Stimulated activated effector memory CD8-positive, alpha-beta T cell treated with anti-CD3 and anti-CD28 coated beads, Interleukin-12 subunit alpha, Interleukin-12 subunit beta, amount 100 ng/mL, for 72 hours (primary cell): Measurements from ENCODE around the gene DMAC2.
"Not testable (repeated sequence)": the region's sequence is repeated elsewhere in the genome, so short reads cannot be mapped to it uniquely, and the experiment has no call there.

Source experiments
- ATAC-seq: fragments of 150-1000 bp; cut with Tn5 transposase; 2 replicates; pipeline ENCODE4 v1.10.0; 2021
- DNase-seq, 2 donors: peaks; one replicate each; pipeline ENCODE4 v3.0.0; 2021 to 2022; ENCODE audit warnings: low spot score in 2 of 2
- H3K27ac Mint-ChIP-seq: one replicate; pipeline ENCODE4 v1.8.0; 2022; ENCODE audit warnings: mild to moderate bottlenecking, mixed read lengths
- H3K36me3 Mint-ChIP-seq: one replicate; pipeline ENCODE4 v1.8.0; 2022; ENCODE audit warnings: mild to moderate bottlenecking, mixed read lengths
- H3K4me1 Mint-ChIP-seq: one replicate; pipeline ENCODE4 v1.8.0; 2022; ENCODE audit warnings: mixed read lengths
- H3K4me3 Mint-ChIP-seq: one replicate; pipeline ENCODE4 v1.8.0; 2022; ENCODE audit warnings: mild to moderate bottlenecking, mixed read lengths
- H3K9me3 Mint-ChIP-seq: one replicate; pipeline ENCODE4 v1.8.0; 2022; ENCODE audit warnings: mixed read lengths

Gene DMAC2

DNA sequence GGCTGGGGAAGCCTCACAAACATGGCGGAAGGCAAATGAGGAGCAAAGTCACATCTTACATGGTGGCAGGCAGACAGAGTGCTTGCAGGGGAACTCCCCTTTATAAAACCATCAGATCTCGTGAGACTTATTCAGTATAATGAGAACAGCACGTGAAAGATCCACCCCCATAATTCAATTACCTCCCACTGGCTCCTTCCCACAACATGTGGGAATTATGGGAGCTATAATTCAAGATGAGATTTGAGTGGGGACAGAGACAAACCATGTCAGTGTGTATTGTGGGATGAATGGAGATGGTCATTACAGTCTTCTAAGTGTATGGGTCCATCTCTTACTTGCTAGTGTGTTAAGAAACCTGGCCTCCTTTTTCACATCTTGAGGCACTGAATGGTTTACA is 37.7 kb downstream of the DMAC2 start:
- Mint-ChIP-seq H3K9me3 (no peaks in the 10 kb centered on the region), H3K4me1 (peaks cover 38% of the 10 kb centered on the region), H3K4me3 (no peak overlapping the region), H3K36me3 (peaks cover 21% of the 10 kb centered on the region), H3K27ac (peak overlapping the region; percentile 59)
- no peak for DNase-seq
- ATAC-seq: no peak

DNA sequence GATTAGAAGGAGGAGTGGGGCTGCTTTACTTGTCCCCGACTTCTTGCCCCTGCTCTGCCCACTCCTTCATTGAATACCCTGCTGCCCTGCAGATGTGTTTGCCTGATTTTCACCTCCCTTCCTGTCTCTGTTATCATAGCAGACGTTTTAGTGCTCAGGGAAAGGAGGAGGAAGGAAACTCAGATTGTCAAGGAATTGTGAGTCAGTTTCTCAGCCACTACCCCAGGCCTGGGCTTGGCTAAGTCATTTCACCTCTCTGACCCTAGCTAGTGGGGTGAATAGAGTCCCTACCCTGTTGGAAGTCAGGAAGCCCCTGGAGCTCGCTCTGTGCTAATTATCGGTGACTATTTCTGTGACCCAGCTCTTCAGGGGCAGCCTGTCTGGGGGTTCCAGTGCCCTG is 38.2 kb downstream of the DMAC2 start:
- Mint-ChIP-seq H3K4me3 (no peak overlapping the region), H3K9me3 (no peaks in the 10 kb centered on the region), H3K36me3 (peaks cover 23% of the 10 kb centered on the region), H3K27ac (peak overlapping the region; percentile 59), H3K4me1 (peaks cover 41% of the 10 kb centered on the region)
- DNase-seq (no peak), ATAC-seq (no peak)

DNA sequence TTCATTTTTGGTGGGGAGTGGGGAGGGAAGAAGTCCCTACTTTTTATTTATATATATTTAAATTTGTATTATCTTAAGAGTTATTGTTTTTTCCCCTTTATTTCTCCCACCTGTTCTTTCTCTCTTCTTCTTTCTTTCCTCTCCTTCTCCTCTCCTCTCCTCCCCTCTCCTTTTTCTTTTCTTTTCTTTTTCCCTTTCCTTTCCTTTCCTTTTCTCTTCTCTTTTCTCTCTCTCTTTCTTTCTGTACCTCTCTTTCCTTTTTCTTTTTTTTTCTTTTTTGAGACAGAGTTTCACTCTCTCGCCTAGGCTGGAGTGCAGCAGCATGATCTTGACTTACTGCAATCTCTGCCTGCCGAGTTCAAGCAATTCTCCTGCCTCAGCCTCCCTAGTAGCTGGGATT is 40.2 kb downstream of the DMAC2 start:
- Mint-ChIP-seq H3K4me1 (peaks cover 57% of the 10 kb centered on the region), H3K9me3 (no peaks in the 10 kb centered on the region)

DNA sequence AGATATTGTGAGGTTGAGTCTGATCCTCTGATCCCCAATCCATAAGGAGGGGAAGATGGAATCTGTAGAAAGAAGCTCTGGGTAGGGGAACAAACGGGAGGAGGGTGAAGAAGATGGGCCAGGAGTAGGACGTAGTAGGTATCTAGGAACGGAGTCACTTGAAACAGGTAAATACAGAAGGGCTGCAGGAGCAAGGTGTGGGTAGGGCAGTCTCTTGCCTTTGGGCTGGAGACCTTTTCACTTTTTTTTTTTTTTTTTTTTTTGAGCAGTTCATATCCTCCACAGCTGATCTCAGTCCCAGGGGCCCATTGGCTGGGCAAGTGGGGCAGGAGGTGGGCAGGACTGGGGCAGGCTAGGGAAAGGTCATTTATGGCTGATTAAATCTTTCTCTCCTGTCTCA is 40.6 kb downstream of the DMAC2 start:
- Mint-ChIP-seq H3K4me1 (peaks cover 57% of the 10 kb centered on the region), H3K27ac (peak overlapping the region; percentile 100), H3K9me3 (no peaks in the 10 kb centered on the region), H3K36me3 (peaks cover 21% of the 10 kb centered on the region), H3K4me3 (peak overlapping the region; percentile 99)
- ATAC-seq (no peak), DNase-seq (no peak)

More for the DNA sequence above, 40.2 kb downstream of the DMAC2 start:
- no peak for ATAC-seq
- Mint-ChIP-seq H3K27ac (peak overlapping the region; percentile 100), H3K36me3 (peaks cover 17% of the 10 kb centered on the region), H3K4me3 (peak overlapping the region; percentile 99)
- DNase-seq: no peak

DNA sequence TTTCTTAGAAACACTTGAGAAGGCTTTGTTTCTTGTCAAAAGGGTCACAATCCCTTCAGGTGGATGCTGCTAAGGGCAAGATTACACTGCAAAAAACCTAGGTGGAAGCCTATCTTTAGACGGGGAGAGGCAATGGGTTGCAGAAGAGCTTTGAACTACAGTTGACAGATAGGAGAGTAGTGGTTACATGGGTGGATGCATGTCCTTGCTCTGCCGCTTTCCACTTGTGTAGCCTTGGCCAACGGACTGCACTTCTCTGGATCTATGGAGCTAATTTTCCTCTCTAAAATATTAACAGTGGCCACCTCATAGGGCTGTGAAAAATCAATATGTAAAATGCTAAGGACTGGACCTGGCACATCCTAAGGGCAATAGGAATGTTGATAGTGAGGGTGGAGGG is 41.1 kb downstream of the DMAC2 start:
- H3K27ac Mint-ChIP-seq: peak overlapping the region; percentile 100
- H3K9me3 Mint-ChIP-seq: no peaks in the 10 kb centered on the region
- H3K4me3 Mint-ChIP-seq: peak overlapping the region; percentile 99
- H3K4me1 Mint-ChIP-seq: peaks cover 57% of the 10 kb centered on the region
- peaks cover 26% of the 10 kb centered on the region for H3K36me3 Mint-ChIP-seq
- DNase-seq: no peak
- no peak for ATAC-seq

DNA sequence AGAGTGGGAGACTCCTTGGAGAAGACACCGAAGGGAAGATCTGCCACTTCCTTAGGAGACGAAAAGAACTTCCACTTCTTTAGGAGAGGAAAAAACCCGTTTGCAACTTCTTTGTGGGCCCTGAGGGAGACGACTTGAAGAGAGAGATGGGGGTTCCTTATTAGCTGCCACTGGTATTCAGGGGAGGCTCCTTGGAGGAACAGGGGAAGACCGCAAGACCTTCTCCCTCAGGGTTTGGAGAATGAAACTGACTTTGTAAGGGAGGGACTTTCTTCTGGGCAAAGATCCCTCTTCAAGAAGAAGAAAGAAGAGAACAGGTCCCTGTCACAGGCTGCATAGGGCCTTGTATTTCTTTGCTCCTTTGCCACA is 41.7 kb downstream of the DMAC2 start:
- DNase-seq (no peak), ATAC-seq (no peak)
- H3K4me3 Mint-ChIP-seq: peak overlapping the region; percentile 99
- no peaks in the 10 kb centered on the region for H3K9me3 Mint-ChIP-seq
- H3K36me3 Mint-ChIP-seq: peaks cover 27% of the 10 kb centered on the region
- H3K27ac Mint-ChIP-seq: peak overlapping the region; percentile 100
- H3K4me1 Mint-ChIP-seq: peaks cover 57% of the 10 kb centered on the region

DNA sequence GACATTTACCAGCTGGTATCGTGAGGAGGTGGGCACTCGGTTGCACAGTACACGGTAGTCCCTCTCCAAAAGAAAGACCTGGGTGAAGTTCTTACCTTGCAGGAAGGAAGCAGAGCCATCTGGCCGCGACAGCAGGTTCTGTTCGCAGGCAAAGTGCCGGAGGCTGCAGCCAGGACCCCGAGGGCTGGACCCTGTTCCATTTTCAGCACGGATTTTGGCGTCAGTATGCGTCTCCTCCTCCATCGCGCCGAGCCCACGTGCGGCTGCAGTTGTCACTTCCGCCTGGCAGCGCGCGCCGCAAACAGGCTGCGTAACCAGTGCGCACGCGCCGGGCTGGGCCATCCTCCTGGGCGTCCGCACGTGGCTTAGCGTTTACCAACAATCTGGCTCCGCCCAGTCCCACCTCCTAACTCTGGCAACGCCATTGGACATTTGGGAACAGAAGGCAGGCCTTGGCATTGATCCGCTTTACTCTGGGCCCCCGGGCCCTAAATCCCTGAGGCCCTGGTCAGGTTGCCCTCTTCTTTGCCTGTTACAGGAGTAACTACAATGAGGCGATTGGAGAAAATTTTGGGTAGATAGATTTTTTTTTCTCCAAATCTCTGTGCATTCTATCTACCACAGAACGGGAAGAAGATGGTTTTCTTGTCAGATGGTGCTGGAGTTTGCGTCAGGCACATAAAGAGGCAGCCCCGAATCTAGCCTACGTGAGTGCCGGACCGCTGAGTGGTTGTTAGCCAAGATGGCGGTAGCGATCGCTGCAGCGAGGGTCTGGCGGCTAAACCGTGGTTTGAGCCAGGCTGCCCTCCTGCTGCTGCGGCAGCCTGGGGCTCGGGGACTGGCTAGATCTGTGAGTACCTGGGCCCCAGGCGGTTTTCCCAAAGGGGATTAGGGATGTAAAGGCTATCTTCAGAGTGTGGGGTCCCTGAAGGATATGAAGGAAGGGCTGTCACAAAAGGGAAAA is 42.3 kb downstream of the DMAC2 start, which contains the start of the genes BCKDHA and EXOSC5:
TSS of gene BCKDHA (plus strand) at position 733 of the 964 bp plus-strand sequence. CDS start at position 743, 10 bp downstream.
TSS of gene EXOSC5 (minus strand) at position 274 of the 964 bp plus-strand sequence. CDS start at position 243, 31 bp downstream.
- Mint-ChIP-seq H3K4me3 (peak within 1 kb of the TSS; percentile 99), H3K27ac (peak within 1 kb of the TSS; percentile 100), H3K36me3 (peaks cover 32% of the 10 kb centered on the region), H3K4me1 (peaks cover 57% of the 10 kb centered on the region), H3K9me3 (no peaks in the 10 kb centered on the region)
- ATAC-seq (peak; percentile 99), DNase-seq (peak; percentile 95 to 97)

DNA sequence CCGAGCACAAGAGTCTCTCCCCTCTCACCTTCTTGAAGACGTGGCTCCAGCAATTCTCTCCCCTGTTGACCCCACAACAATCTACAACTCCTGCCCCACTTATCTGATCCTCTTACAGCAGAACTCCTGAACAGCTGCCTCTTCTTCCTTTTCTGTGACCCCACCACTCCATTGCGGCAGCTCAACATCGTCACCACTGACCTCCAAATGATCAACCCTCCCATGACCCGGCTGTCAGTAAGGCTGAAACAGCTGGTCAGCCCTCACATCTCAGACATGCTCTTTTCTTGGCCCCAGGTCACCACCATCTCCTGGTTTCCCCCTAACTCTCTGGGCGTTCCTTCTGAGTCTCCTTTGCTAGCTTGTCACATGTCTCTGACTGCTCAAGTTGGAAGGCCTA is 44.4 kb downstream of the DMAC2 start:
- Mint-ChIP-seq H3K4me1 (peaks cover 47% of the 10 kb centered on the region), H3K36me3 (peaks cover 42% of the 10 kb centered on the region), H3K4me3 (peak overlapping the region; percentile 99), H3K9me3 (no peaks in the 10 kb centered on the region), H3K27ac (peak overlapping the region; percentile 14)
- ATAC-seq: no peak
- no peak for DNase-seq

DNA sequence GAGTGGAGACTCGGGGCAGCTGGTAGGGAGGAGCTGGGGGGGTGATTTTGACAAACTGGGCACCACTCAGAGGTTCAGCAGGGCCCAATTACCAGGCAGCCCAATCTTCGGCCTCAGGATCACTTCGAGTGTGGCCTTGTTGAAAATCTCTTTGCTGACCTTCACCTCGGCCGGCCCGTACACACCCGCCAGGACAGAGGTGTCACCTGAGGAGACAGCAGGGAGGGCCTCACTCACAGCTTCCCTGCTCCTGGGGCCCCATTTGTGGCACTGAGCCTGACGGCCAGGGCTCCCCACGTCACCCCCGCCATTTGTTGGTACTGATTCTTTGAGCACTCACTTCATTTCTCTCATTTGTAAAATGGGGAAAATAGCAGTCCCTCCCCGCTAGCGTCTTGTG is 46.9 kb downstream of the DMAC2 start:
- Mint-ChIP-seq H3K27ac (no peak overlapping the region), H3K4me1 (peaks cover 25% of the 10 kb centered on the region)
- ATAC-seq: no peak

DNA sequence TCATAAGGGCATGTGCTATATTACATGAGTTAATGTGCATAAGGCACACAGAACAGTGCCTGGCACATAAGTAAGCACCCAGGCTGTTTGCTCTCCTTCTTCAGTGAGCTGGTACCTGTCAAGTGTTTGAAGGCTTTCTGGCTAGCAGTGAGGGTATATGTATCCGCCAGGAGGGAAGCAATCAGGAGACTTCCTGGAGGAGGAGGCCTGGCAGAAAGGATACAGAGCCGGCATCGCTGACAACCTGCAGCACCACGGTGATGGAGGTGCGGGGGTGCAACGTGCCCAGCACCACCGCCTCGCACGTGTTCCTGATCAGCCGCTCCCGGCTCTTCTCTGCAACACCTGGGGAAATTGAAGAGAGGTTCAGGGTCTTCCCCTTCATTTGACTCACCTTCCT is 48.1 kb downstream of the DMAC2 start:
- no peak overlapping the region for H3K4me3 Mint-ChIP-seq
- peak overlapping the region; percentile 32 for H3K27ac Mint-ChIP-seq
- H3K36me3 Mint-ChIP-seq: peaks cover 70% of the 10 kb centered on the region
- ATAC-seq: no peak
- no peaks in the 10 kb centered on the region for H3K9me3 Mint-ChIP-seq
- DNase-seq: no peak
- peaks cover 17% of the 10 kb centered on the region for H3K4me1 Mint-ChIP-seq

More for the DNA sequence above, 46.9 kb downstream of the DMAC2 start:
- Mint-ChIP-seq H3K36me3 (peaks cover 68% of the 10 kb centered on the region), H3K4me3 (no peak overlapping the region), H3K9me3 (no peaks in the 10 kb centered on the region)
- DNase-seq: no peak

DNA sequence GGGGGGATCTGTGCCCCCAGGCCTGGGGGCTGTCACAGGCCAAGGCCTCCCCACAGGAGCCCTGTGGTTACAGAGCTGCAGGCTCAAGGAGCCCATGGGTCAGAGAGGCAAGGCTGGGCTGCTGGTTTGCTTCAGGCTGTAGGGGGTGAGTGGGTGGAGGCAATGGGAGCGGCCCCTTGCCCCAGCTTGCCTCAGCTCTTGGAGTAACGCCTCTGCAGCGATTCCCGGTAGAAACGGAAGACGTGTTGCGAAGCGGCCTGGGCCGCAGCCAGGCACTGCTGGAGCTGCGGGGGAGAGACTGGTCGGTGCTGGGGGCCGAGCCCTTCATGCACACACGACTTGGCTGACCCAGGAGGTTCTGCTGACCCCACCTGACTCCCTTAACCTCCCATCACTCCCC is 53.3 kb downstream of the DMAC2 start:
- H3K9me3 Mint-ChIP-seq: no peaks in the 10 kb centered on the region
- DNase-seq: no peak
- ATAC-seq: no peak
- H3K27ac Mint-ChIP-seq: peak overlapping the region; percentile 7
- no peak overlapping the region for H3K4me3 Mint-ChIP-seq
- peaks cover 72% of the 10 kb centered on the region for H3K36me3 Mint-ChIP-seq
- H3K4me1 Mint-ChIP-seq: no peaks in the 10 kb centered on the region

DNA sequence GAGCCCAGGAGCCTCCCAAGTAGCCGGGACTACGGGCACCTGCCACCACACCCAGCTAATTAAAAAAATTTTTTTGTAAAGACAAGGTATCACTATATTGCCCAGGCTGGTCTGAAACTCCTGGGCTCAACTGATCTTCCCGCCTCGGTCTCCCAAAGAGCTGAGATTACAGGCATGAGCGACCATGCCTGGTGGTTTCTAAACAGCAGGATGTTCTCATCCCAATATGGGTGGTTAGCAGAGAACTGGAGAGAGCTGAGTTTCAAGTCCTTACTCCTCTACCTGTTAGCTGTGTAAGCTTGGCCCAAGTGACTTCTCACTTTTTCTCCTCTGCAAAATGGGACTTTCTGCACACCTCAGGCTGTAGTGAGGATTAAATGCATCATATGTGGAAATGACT is 55.4 kb downstream of the DMAC2 start:
- Mint-ChIP-seq H3K9me3 (no peaks in the 10 kb centered on the region), H3K27ac (no peak overlapping the region), H3K4me1 (no peaks in the 10 kb centered on the region), H3K36me3 (peaks cover 60% of the 10 kb centered on the region), H3K4me3 (no peak overlapping the region)
- no peak for ATAC-seq
- DNase-seq: no peak

DNA sequence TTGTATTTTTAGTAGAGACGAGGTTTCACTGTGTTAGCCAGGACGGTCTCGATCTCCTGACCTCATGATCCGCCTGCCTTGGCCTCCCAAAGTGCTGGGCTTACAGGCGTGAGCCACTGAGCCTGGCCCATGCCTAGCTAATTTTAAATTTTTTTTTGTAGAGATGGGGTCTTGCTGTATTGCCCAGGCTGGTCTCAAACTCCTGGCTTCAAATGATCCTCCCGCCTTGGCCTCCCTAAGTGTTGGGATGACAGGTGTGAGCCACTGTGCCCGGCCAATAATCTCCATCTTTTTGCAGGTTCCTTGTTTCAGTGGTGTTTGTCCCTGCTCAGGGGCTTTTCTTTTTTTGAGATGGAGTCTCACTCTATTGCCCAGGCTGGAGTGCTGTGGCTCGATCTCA is 58.2 kb downstream of the DMAC2 start:
- not testable (repeated sequence) for H3K27ac Mint-ChIP-seq, DNase-seq, H3K9me3 Mint-ChIP-seq, H3K4me3 Mint-ChIP-seq, ATAC-seq
- peaks cover 48% of the 10 kb centered on the region for H3K36me3 Mint-ChIP-seq
- peaks cover 16% of the 10 kb centered on the region for H3K4me1 Mint-ChIP-seq
